Nephron progenitor cell (in vitro differentiated cells): ENCODE results near the gene FCHO2.

ENCODE experiments used
- DNase-seq: peaks from one replicate; pipeline ENCODE4 v3.0.0; 2021
- H3K27ac Mint-ChIP-seq: 2 replicates; pipeline ENCODE4 v1.8.0; 2021; ENCODE audit warnings: mild to moderate bottlenecking, moderate library complexity, mixed read lengths
- H3K27me3 Mint-ChIP-seq: 2 replicates; pipeline ENCODE4 v1.8.0; 2021; ENCODE audit warnings: mild to moderate bottlenecking, low read depth, mixed read lengths; ENCODE audit not compliant: poor library complexity
- H3K36me3 Mint-ChIP-seq: 2 replicates; pipeline ENCODE4 v1.8.0; 2021; ENCODE audit warnings: low read depth, mixed read lengths
- H3K4me1 Mint-ChIP-seq: 2 replicates; pipeline ENCODE4 v1.8.0; 2021; ENCODE audit warnings: mixed read lengths
- H3K4me3 Mint-ChIP-seq: 2 replicates; pipeline ENCODE4 v1.8.0; 2021; ENCODE audit warnings: mild to moderate bottlenecking, moderate library complexity, mixed read lengths
- H3K9me3 Mint-ChIP-seq: 2 replicates; pipeline ENCODE4 v1.8.0; 2021; ENCODE audit warnings: mild to moderate bottlenecking, moderate library complexity, mixed read lengths
- CTCF ChIP-seq: fragments of 200-600 bp; sonication (generic); IDR thresholded peaks from 2 replicates; pipeline ENCODE4 v1.5.0; 2021; ENCODE audit warnings: antibody characterized with exemption

Gene FCHO2

GRCh38 chr5:73110190-73110589, 154.3 kb downstream of the FCHO2 start:
- no peak for DNase-seq
- Mint-ChIP-seq H3K27me3 (peaks cover 26% of the 10 kb centered on the region), H3K9me3 (peaks cover 41% of the 10 kb centered on the region), H3K4me1 (peaks cover 17% of the 10 kb centered on the region), H3K36me3 (peaks cover 7% of the 10 kb centered on the region), H3K27ac (no peak overlapping the region), H3K4me3 (no peak overlapping the region)
- no peak for TF ChIP-seq CTCF

GRCh38 chr5:73111536-73111935, 155.7 kb downstream of the FCHO2 start:
- peaks cover 23% of the 10 kb centered on the region for H3K4me1 Mint-ChIP-seq
- H3K27me3 Mint-ChIP-seq: peaks cover 36% of the 10 kb centered on the region
- DNase-seq: no peak
- H3K27ac Mint-ChIP-seq: no peak overlapping the region
- no peak overlapping the region for H3K4me3 Mint-ChIP-seq
- no peak for TF ChIP-seq CTCF
- peaks cover 41% of the 10 kb centered on the region for H3K9me3 Mint-ChIP-seq
- peaks cover 7% of the 10 kb centered on the region for H3K36me3 Mint-ChIP-seq

GRCh38 chr5:73112359-73112758, 156.5 kb downstream of the FCHO2 start:
- H3K4me1 Mint-ChIP-seq: peaks cover 23% of the 10 kb centered on the region
- TF ChIP-seq CTCF: no peak
- H3K4me3 Mint-ChIP-seq: no peak overlapping the region
- peaks cover 7% of the 10 kb centered on the region for H3K36me3 Mint-ChIP-seq
- no peak overlapping the region for H3K27ac Mint-ChIP-seq
- H3K9me3 Mint-ChIP-seq: peaks cover 34% of the 10 kb centered on the region
- DNase-seq: no peak
- peaks cover 42% of the 10 kb centered on the region for H3K27me3 Mint-ChIP-seq

- DNase-seq: no peak
- Mint-ChIP-seq H3K27ac (no peak overlapping the region), H3K4me3 (no peak overlapping the region), H3K9me3 (peaks cover 16% of the 10 kb centered on the region), H3K27me3 (peaks cover 60% of the 10 kb centered on the region), H3K36me3 (no peaks in the 10 kb centered on the region), H3K4me1 (peaks cover 35% of the 10 kb centered on the region)
- TF ChIP-seq CTCF: no peak
These were observed 158.3 kb downstream of the FCHO2 start for GRCh38 chr5:73114044-73114688.

GRCh38 chr5:73115399-73116051, 159.7 kb downstream of the FCHO2 start:
- Mint-ChIP-seq H3K4me3 (no peak overlapping the region), H3K27me3 (peaks cover 64% of the 10 kb centered on the region), H3K27ac (no peak overlapping the region), H3K4me1 (peaks cover 42% of the 10 kb centered on the region), H3K36me3 (no peaks in the 10 kb centered on the region), H3K9me3 (peaks cover 6% of the 10 kb centered on the region)
- TF ChIP-seq CTCF: no peak
- no peak for DNase-seq

- no peak overlapping the region for H3K27ac Mint-ChIP-seq
- TF ChIP-seq CTCF: no peak
- peaks cover 73% of the 10 kb centered on the region for H3K27me3 Mint-ChIP-seq
These were observed 160.7 kb downstream of the FCHO2 start for GRCh38 chr5:73116506-73116905.

More at GRCh38 chr5:73116506-73116905, 160.7 kb downstream of the FCHO2 start:
- Mint-ChIP-seq H3K9me3 (no peaks in the 10 kb centered on the region), H3K4me3 (no peak overlapping the region), H3K36me3 (no peaks in the 10 kb centered on the region), H3K4me1 (peaks cover 52% of the 10 kb centered on the region)
- no peak for DNase-seq
